ENCODE results near the gene TEDC1.
A peak's percentile ranks its signal among the peaks of the same experiment; 100 is the strongest.

The TEDC1 gene

GRCh38 chr14:105458571-105458970 lies 32.5 kb upstream of the TEDC1 start:
- no peak for DNase-seq

- no peak for DNase-seq
Observed at GRCh38 chr14:105460116-105460515, 30.9 kb upstream of the TEDC1 start.

- DNase-seq: no peak
Observed at GRCh38 chr14:105460616-105461015, 30.4 kb upstream of the TEDC1 start.

GRCh38 chr14:105461903-105462302 lies 29.1 kb upstream of the TEDC1 start:
- DNase-seq: no peak

GRCh38 chr14:105464501-105464900 lies 26.5 kb upstream of the TEDC1 start:
- no peak for DNase-seq

GRCh38 chr14:105465209-105466031 lies 25.6 kb upstream of the TEDC1 start:
- DNase-seq: peak; percentile 91

GRCh38 chr14:105466531-105467248 lies 24.4 kb upstream of the TEDC1 start:
- DNase-seq: peak; percentile 33

- no peak for DNase-seq
Observed at GRCh38 chr14:105467249-105467941, 23.7 kb upstream of the TEDC1 start.

GRCh38 chr14:105467942-105468471 lies 23.0 kb upstream of the TEDC1 start:
- no peak for DNase-seq

- no peak for DNase-seq
Observed at GRCh38 chr14:105468621-105469241, 22.3 kb upstream of the TEDC1 start.

GRCh38 chr14:105469456-105470349 lies 21.3 kb upstream of the TEDC1 start:
- DNase-seq: peak; percentile 33

- peak; percentile 89 for DNase-seq
Observed at GRCh38 chr14:105470350-105471296, 20.4 kb upstream of the TEDC1 start.

GRCh38 chr14:105471297-105471821 lies 19.7 kb upstream of the TEDC1 start:
- DNase-seq: peak; percentile 66

- no peak for DNase-seq
Observed at GRCh38 chr14:105471823-105472485, 19.1 kb upstream of the TEDC1 start.

GRCh38 chr14:105472486-105472991 lies 18.5 kb upstream of the TEDC1 start:
- DNase-seq: no peak

- peak; percentile 89 for DNase-seq
Observed at GRCh38 chr14:105473033-105473676, 17.9 kb upstream of the TEDC1 start.

- peak; percentile 99 for DNase-seq
Observed at GRCh38 chr14:105473677-105474482, 17.2 kb upstream of the TEDC1 start.
